Measurements from ENCODE around the gene SRRM1.
"Not testable (repeated sequence)": the region's sequence is repeated elsewhere in the genome, so short reads cannot be mapped to it uniquely, and the experiment has no call there.

SRRM1 gene

GRCh38 chr1:24664507-24665033 is 21.5 kb downstream of the SRRM1 start:
- no peak for DNase-seq (ENCODE audit: low read depth, low spot score)
- in situ Hi-C loops (cut with HindIII; ENCODE audit: low sequenced_read_pairs): no loop called here
- H3K4me3 ChIP-seq (ENCODE audit: low read depth, low read length): no peak overlapping the region
- no peak for TF ChIP-seq CTCF (IDR thresholded peaks at IDR 0.05; ENCODE audit: low read depth, low read length)

GRCh38 chr1:24666794-24667193 is 23.7 kb downstream of the SRRM1 start:
- in situ Hi-C loops (cut with HindIII; ENCODE audit: low sequenced_read_pairs): no loop called here
- TF ChIP-seq CTCF (IDR thresholded peaks at IDR 0.05; ENCODE audit: low read depth, low read length): no peak
- H3K4me3 ChIP-seq (ENCODE audit: low read depth, low read length): no peak overlapping the region
- no peak for DNase-seq (ENCODE audit: low read depth, low spot score)

- DNase-seq (ENCODE audit: low read depth, low spot score); in situ Hi-C loops (cut with HindIII; ENCODE audit: low sequenced_read_pairs); H3K4me3 ChIP-seq (ENCODE audit: low read depth, low read length): not testable (repeated sequence)
Observed at GRCh38 chr1:24671372-24671771, 28.3 kb downstream of the SRRM1 start.

DNA sequence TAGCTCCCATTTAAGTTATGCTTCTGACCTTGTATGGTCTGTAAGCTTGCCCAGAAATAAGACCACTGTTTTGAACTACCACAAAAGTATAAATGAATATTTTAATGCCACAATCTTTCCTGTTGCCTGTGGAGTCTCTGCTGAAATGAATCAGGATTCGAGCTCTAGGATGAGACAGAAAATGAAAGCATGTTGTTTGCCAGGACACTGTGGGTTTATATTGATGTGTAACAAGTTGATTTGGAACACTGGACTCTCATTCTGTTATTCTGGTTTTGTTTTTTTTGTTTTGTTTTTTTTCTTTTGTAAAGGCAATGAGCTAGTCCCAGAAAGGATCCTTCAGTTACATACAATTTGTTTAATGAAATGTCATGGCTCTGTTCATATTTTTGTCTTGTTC is 29.6 kb downstream of the SRRM1 start:
- peak; percentile 14 for DNase-seq (ENCODE audit: low read depth, low spot score)
- H3K4me3 ChIP-seq (ENCODE audit: low read depth, low read length); in situ Hi-C loops (cut with HindIII; ENCODE audit: low sequenced_read_pairs): not testable (repeated sequence)

- no peak overlapping the region for H3K4me3 ChIP-seq (ENCODE audit: low read depth, low read length)
- no peak for TF ChIP-seq CTCF (IDR thresholded peaks at IDR 0.05; ENCODE audit: low read depth, low read length)
- peak; percentile 16 for DNase-seq (ENCODE audit: low read depth, low spot score)
- in situ Hi-C loops (cut with HindIII; ENCODE audit: low sequenced_read_pairs): no loop called here
Observed at GRCh38 chr1:24673341-24673740, 30.2 kb downstream of the SRRM1 start.

GRCh38 chr1:24678421-24678820 is 35.3 kb downstream of the SRRM1 start:
- DNase-seq (ENCODE audit: low read depth, low spot score); in situ Hi-C loops (cut with HindIII; ENCODE audit: low sequenced_read_pairs); H3K4me3 ChIP-seq (ENCODE audit: low read depth, low read length): not testable (repeated sequence)

- H3K4me3 ChIP-seq (ENCODE audit: low read depth, low read length): no peak overlapping the region
- DNase-seq (ENCODE audit: low read depth, low spot score): no peak
- no peak for TF ChIP-seq CTCF (IDR thresholded peaks at IDR 0.05; ENCODE audit: low read depth, low read length)
- in situ Hi-C loops (cut with HindIII; ENCODE audit: low sequenced_read_pairs): no loop called here
Observed at GRCh38 chr1:24679725-24680124, 36.6 kb downstream of the SRRM1 start.

DNA sequence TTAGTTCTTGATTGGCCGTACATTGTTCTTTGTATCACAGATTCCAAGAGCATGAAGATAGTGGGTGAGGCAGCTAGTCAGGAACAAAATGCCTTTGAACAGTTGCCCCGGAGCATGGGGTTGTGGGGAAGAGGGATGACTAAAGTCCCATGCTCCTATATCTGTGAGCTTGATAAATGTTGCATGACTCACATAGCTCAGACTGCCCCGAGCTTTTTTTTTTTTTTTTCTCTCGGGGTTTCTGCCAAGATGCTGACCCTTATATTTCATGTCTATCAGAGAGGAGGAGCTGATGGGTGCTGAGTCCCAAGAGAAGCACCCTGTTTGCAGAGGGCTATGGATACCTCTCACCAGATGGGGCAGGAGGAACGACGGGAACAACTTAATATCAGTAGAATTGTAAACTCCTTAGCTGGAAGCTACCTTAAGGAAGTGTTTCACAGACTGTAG is 40.6 kb downstream of the SRRM1 start:
- no peak for TF ChIP-seq CTCF (IDR thresholded peaks at IDR 0.05; ENCODE audit: low read depth, low read length)
- no peak overlapping the region for H3K4me3 ChIP-seq (ENCODE audit: low read depth, low read length)
- in situ Hi-C loops (cut with HindIII; ENCODE audit: low sequenced_read_pairs): no loop called here
- DNase-seq (ENCODE audit: low read depth, low spot score): peak; percentile 95
